Uterus (tissue), 4 donors: ENCODE measurements around the gene ITPRIPL1. TPM values are rescaled to one million over a fixed set of nuclear protein-coding genes. Genes with fewer than 3 reads are reported as not detected.
"Not testable (repeated sequence)": the region's sequence is repeated elsewhere in the genome, so short reads cannot be mapped to it uniquely, and the experiment has no call there.

Experiments
- DNase-seq, 2 donors: peaks; one replicate each; pipeline ENCODE4 v3.0.0-alpha.2; 2019 to 2020
- H3K27ac ChIP-seq, 2 donors: fragments of 200-600 bp; sonication (generic); 1 replicate in 1 of 2; 2 replicates in 1 of 2; pipeline ENCODE4 v1.5.1; 2016 to 2018
- H3K27me3 ChIP-seq, 2 donors: fragments of 200-600 bp; sonication (generic); one replicate each; pipeline ENCODE4 v1.5.1; 2018 to 2019; ENCODE audit warnings: control low read depth in 1 of 2
- H3K36me3 ChIP-seq, 2 donors: fragments of 200-600 bp; sonication (generic); one replicate each; pipeline ENCODE4 v1.5.1; 2019; ENCODE audit warnings: control low read depth in 1 of 2
- H3K4me1 ChIP-seq, 2 donors: fragments of 200-600 bp; sonication (generic); one replicate each; pipeline ENCODE4 v1.5.1; 2018 to 2019; ENCODE audit warnings: control low read depth in 1 of 2
- H3K4me3 ChIP-seq, 2 donors: fragments of 200-600 bp; sonication (generic); 1 replicate in 1 of 2; 2 replicates in 1 of 2; pipeline ENCODE4 v1.5.1; 2018 to 2019; ENCODE audit warnings: mild to moderate bottlenecking in 1 of 2
- H3K9me3 ChIP-seq, 2 donors: fragments of 200-600 bp; sonication (generic); one replicate each; pipeline ENCODE4 v1.5.1; 2019; ENCODE audit warnings: control low read depth in 1 of 2
- POLR2A ChIP-seq, 2 donors: fragments of 450-650 bp; IDR thresholded peaks; one replicate each; pipeline ENCODE4 v1.6.1; 2016; ENCODE audit warnings: antibody characterized with exemption in 2 of 2, mild to moderate bottlenecking in 1 of 2, moderate library complexity in 1 of 2
- intact Hi-C: fragments of 100-400 bp; cut with DNase I; formaldehyde crosslinking; loops from one replicate; pipeline ENCODE4 v1.15.1; 2023; ENCODE audit warnings: low total_unique reads
- total RNA-seq, 4 donors: library from RNA; depleted of rRNA in 3 of 4; stranded (reverse); fragments of >200 nt in 3 of 4; gene quantifications; one replicate each; pipeline versions ENCODE4 v1.1.0 to v1.2.4, GENCODE V29; 2014 to 2023
- TF ChIP-seq, protein P1 (sequence below), 4 experiments: fragments of 200-600 bp in 2 of 4; fragments of 450-650 bp in 2 of 4; sonication (generic) in 2 of 4; IDR thresholded peaks; one replicate each; pipeline ENCODE4 v1.5.1; 2016 to 2019; ENCODE audit warnings: antibody characterized with exemption in 4 of 4, mild to moderate bottlenecking in 2 of 4, moderate library complexity in 1 of 4
- donor health status: DM: yes; HTN: yes; CAD: no.

The ITPRIPL1 gene, protein sequence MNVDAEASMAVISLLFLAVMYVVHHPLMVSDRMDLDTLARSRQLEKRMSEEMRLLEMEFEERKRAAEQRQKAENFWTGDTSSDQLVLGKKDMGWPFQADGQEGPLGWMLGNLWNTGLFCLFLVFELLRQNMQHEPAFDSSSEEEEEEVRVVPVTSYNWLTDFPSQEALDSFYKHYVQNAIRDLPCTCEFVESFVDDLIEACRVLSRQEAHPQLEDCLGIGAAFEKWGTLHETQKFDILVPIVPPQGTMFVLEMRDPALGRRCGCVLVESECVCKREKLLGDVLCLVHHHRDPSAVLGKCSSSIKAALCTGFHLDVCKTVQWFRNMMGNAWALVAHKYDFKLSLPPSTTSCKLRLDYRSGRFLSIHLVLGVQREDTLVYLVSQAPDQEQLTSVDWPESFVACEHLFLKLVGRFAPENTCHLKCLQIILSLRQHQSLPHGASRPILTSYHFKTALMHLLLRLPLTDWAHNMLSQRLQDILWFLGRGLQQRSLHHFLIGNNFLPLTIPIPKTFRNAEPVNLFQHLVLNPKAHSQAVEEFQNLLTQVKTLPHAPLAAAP
- 10 to 100 TPM in 1 of 4 donors, 1 to 10 TPM in 2, not detected in 1; 1.5 to 14.1 (median 7.3) TPM for total RNA-seq

DNA sequence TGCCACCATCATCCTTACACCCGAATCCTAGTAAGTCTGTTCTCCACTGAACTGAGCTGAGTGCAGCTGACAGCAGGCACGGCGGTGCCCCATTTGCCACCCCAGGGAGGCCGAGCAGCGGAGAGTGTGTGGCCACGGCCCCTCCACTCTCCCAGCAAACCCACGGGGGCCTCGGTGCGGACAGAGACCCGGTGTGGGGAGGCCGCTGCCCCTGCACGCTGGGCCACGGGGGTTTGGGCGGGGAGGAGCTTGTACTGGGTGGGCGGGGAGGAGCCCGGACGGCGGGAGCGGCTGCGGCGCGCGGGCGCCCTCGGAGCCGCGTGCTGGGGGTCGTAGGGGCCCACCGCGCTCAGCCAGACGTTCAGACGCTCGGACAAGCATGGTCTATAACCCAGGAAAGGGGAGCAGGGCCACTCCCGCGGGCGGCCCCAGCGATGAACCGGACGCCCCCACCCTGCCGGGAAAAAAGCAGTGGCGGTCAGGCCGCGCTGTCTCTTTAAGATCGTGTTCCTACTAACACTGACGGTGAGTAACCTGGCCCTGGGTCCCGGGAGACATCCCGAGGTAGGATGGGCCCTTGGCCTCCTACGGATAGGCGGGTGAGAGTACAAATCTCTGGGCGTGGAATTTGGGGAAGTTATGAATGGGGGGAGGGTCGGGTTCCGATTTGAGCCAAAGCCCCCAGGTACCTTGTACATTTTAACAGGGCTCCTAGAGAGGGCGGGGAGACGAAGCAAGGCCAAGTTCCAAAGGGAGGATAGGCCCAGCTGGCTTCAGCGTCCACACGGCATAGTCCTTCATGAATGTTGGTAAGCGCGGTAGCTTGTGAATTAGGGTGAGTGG is at the start of gene ITPRIPL1:
TSS of gene ITPRIPL1 (plus strand) at position 277 of the 843 bp plus-strand sequence. CDS start at position 800, 523 bp downstream.
- Histone ChIP-seq H3K27me3 (peaks cover 2 to 4% of the 10 kb centered on the region in 2 donors), H3K27ac (peak within 1 kb of the TSS in 1 of 2 donors; percentile 25), H3K4me3 (peak within 1 kb of the TSS; percentile 23 to 34), H3K4me1 (no peaks in the 10 kb centered on the region), H3K9me3 (no peaks in the 10 kb centered on the region), H3K36me3 (no peaks in the 10 kb centered on the region)
- no peak for DNase-seq
- intact Hi-C loops, result no loop called here
- TF ChIP-seq, protein P1, sequence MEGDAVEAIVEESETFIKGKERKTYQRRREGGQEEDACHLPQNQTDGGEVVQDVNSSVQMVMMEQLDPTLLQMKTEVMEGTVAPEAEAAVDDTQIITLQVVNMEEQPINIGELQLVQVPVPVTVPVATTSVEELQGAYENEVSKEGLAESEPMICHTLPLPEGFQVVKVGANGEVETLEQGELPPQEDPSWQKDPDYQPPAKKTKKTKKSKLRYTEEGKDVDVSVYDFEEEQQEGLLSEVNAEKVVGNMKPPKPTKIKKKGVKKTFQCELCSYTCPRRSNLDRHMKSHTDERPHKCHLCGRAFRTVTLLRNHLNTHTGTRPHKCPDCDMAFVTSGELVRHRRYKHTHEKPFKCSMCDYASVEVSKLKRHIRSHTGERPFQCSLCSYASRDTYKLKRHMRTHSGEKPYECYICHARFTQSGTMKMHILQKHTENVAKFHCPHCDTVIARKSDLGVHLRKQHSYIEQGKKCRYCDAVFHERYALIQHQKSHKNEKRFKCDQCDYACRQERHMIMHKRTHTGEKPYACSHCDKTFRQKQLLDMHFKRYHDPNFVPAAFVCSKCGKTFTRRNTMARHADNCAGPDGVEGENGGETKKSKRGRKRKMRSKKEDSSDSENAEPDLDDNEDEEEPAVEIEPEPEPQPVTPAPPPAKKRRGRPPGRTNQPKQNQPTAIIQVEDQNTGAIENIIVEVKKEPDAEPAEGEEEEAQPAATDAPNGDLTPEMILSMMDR (IDR thresholded peaks at IDR 0.05), result no peak
- TF ChIP-seq POLR2A (IDR thresholded peaks at IDR 0.05), result no peak

DNA sequence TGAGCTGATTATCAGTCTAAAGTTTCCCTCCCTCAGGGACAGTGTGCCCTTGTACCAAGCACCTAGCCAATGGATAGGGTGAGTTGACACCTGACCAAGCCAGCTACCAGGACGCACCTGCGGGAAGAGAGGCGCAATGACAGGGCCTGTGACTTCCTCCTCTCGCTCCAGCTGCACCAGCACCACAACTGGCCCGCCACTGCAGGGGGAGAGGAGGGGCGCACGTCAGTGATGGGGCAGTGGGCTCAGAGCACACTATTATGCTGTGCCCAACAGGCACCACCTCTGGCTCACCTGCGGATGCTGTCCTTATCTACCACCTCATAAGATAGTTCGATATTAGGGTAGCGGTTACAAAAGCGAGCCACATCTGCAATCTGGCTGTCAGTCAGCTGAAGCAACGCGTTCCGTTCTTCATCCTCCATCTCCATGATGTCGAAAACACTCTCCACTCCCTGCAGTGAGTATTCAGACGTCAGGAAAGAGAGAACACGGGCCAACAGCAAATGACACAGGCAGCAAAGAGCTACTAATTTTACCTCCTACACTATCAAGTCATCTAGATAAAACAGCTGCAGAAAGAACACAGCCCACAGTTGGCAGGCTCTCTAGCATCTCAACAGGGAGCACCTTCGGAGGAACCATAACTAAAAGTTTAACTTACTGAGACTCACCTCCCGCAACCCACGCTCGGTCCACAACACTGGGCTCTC is 48.2 kb upstream of the ITPRIPL1 start:
- no peak for DNase-seq
- intact Hi-C loops, result no loop called here

DNA sequence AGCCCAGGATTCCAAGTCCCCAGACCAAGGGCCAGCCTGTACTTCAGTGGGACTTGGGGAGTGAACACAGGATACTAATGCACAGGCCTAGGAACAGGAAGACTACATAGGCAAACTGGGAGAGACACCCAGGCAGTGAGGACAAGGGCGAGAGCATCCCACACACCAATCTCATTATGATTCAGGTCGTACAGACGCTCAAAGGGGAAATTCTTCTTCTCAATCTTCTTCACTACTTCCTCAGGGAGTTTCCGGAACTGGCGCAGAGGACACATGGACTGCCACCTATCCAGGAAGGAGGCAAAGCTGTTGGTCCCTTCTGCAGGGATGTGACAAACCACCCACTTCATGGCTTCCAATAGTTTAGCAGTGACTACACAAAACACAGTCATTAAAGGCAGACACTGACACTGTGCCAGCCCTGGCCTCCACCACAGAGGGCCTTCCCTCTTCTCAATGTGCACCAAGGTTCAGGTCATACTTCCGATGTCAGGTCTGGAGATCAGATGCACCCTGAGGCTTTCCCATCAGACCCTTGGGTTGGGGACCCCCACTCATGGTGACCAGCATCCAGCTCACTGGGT is 37.8 kb upstream of the ITPRIPL1 start:
- H3K9me3 ChIP-seq, result no peaks in the 10 kb centered on the region
- H3K27ac ChIP-seq, result no peak overlapping the region
- H3K4me1 ChIP-seq, result no peaks in the 10 kb centered on the region
- no peak overlapping the region for H3K4me3 ChIP-seq
- no peak for DNase-seq
- no peaks in the 10 kb centered on the region for H3K36me3 ChIP-seq
- intact Hi-C loops, result no loop called here
- no peaks in the 10 kb centered on the region for H3K27me3 ChIP-seq
- TF ChIP-seq POLR2A (IDR thresholded peaks at IDR 0.05), result no peak

More for the DNA sequence above, 48.2 kb upstream of the ITPRIPL1 start:
- H3K27me3 ChIP-seq, result no peaks in the 10 kb centered on the region
- no peaks in the 10 kb centered on the region for H3K9me3 ChIP-seq
- H3K27ac ChIP-seq, result no peak overlapping the region
- H3K36me3 ChIP-seq, result no peaks in the 10 kb centered on the region
- no peak for TF ChIP-seq POLR2A (IDR thresholded peaks at IDR 0.05)
- TF ChIP-seq, protein P1 (IDR thresholded peaks at IDR 0.05), result no peak
- no peak overlapping the region for H3K4me3 ChIP-seq
- H3K4me1 ChIP-seq, result no peaks in the 10 kb centered on the region

DNA sequence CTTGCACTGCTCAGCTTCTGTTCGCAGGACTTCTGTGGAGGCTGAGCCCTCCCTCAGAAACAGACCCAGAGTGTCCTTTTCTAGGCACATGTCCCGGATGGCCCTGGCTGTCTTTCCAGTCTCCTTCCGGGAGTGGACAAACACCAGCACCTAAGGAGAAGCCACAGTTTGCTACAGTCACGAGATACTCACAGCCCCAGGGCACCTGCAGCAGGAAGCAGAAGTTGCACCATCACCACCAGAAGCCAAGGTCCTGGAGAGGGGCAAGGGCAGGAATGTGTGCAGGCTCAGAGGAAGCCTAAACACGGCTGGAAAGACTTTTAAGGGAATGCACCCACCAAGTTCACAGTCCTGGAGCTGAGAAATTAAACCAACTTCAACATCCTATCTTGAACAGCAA is 33.4 kb upstream of the ITPRIPL1 start:
- TF ChIP-seq POLR2A (IDR thresholded peaks at IDR 0.05), result no peak
- TF ChIP-seq, protein P1 (IDR thresholded peaks at IDR 0.05), result no peak
- Histone ChIP-seq H3K27me3 (no peaks in the 10 kb centered on the region), H3K4me3 (no peak overlapping the region), H3K4me1 (no peaks in the 10 kb centered on the region), H3K9me3 (no peaks in the 10 kb centered on the region), H3K36me3 (no peaks in the 10 kb centered on the region), H3K27ac (no peak overlapping the region)
- intact Hi-C loops, result no loop called here
- DNase-seq, result no peak

DNA sequence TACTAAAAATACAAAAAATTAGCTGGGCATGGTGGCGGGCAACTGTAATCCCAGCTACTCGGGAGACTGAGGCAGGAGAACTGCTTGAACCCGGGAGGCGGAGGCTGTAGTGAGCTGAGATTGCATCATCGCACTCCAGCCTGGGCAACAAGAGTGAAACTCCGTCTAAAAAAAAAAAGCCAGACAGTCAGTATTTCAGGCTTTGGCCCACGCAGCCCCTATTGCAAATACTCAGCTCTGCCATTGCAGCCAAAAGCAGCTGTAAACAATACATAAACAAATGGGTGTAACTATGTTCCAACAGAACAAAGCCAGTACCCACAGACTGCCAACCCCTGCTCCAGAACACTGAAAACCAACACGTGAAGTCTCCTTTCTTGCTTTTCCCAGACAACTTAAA is 30.8 kb upstream of the ITPRIPL1 start:
- intact Hi-C loops, DNase-seq, H3K36me3 ChIP-seq, H3K27me3 ChIP-seq, H3K4me1 ChIP-seq, H3K27ac ChIP-seq, H3K4me3 ChIP-seq, H3K9me3 ChIP-seq: not testable (repeated sequence)
